MG63 (cell line): ENCODE results near the gene ANK3. TPM values are rescaled to one million over a fixed set of nuclear protein-coding genes. Genes with fewer than 3 reads are reported as not detected.

Experiments
- DNase-seq: peaks from one replicate; pipeline ENCODE4 v3.0.0-alpha.2; 2020
- H3K27me3 ChIP-seq: fragments of 250-450 bp; sonication (Bioruptor Pico); 2 replicates; pipeline ENCODE4 v1.5.1; 2020; ENCODE audit warnings: mild to moderate bottlenecking, moderate library complexity
- H3K36me3 ChIP-seq: fragments of 250-450 bp; sonication (Bioruptor Pico); 2 replicates; pipeline ENCODE4 v1.5.1; 2020; ENCODE audit warnings: mild to moderate bottlenecking, moderate library complexity
- H3K4me3 ChIP-seq: fragments of 250-450 bp; sonication (Bioruptor Pico); 2 replicates; pipeline ENCODE4 v1.5.1; 2020; ENCODE audit warnings: mild to moderate bottlenecking, moderate library complexity
- H3K9me3 ChIP-seq: fragments of 250-450 bp; sonication (Bioruptor Pico); 2 replicates; pipeline ENCODE4 v1.5.1; 2020; ENCODE audit warnings: mild to moderate bottlenecking, moderate library complexity
- total RNA-seq: library from RNA; depleted of rRNA; stranded (reverse); fragments of >200 nt; shearing (Covaris generic); gene quantifications from 2 replicates; pipeline ENCODE4 v1.2.3, GENCODE V29; 2014; ENCODE audit warnings: low replicate concordance; rRNA removed

The ANK3 gene
- 1.7 TPM in 1 of 2 replicates, not detected in the other for total RNA-seq

DNA sequence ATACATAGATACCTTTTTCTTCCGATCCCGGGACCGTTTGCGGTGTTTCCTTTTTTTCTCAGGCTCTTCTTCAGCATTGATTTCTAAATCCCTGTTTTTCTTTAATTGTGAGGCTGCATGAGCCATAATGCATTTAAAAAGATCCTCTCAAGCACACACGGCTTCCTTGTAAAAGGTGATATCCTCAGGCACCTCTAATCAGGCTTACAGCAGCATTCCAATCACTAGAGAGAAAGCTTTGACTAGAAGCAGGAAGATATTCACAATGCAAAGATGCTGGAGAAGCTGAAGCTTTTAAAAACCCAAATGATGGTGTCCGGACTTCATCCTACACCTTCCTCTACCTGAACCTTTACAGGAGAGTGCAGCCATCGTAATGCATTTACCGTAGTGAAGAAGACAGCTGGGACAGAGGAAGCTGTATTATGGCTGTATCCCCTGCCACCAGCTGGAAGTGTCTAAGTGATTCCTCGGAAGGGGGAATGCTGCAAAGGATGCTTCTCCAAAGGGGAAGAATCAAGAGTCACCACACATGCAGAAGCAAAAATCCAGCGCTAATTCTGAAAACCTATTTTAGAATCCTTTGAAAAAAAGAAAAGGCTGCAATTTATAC lies at the start of gene ANK3:
TSS of gene ANK3 (minus strand) at position 463 of the 613 bp plus-strand sequence. CDS start at position 126, 337 bp downstream.
- H3K4me3 ChIP-seq = no peak within 1 kb of the TSS
- DNase-seq = no peak
- no peaks in the 10 kb centered on the region for H3K36me3 ChIP-seq
- H3K9me3 ChIP-seq = no peaks in the 10 kb centered on the region
- no peaks in the 10 kb centered on the region for H3K27me3 ChIP-seq

DNA sequence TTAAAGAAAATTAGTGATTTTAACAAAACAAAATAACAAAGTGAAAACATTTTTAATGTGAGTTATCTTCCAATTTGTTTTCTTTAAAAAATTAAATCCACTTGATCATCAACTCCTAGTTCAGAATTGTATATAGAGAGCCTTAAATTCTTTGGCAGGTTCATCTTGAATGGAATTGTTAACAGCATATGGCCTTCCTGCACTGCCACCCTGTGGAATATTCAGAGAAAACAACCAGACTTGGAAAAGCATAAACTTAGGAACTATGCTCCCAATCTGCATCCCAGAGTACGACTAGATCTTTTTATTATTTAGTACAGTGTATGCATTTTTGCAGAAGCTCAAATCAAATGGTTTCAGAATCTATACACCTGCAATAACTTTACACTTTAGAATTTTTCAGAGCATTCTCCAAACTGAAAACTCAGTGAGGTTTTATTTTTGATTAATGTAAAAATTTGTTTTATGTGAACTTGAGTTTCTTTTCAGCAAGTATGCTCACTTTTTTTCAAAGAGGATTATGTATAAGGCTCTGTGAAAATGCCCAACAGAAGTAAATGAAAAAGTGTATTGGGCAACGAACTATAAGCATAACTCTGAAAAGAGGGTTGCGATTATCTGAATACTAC lies 44.9 kb upstream of the ANK3 start:
- no peak overlapping the region for H3K4me3 ChIP-seq
- no peaks in the 10 kb centered on the region for H3K27me3 ChIP-seq
- DNase-seq = peak; percentile 26
- no peaks in the 10 kb centered on the region for H3K36me3 ChIP-seq
- no peaks in the 10 kb centered on the region for H3K9me3 ChIP-seq

DNA sequence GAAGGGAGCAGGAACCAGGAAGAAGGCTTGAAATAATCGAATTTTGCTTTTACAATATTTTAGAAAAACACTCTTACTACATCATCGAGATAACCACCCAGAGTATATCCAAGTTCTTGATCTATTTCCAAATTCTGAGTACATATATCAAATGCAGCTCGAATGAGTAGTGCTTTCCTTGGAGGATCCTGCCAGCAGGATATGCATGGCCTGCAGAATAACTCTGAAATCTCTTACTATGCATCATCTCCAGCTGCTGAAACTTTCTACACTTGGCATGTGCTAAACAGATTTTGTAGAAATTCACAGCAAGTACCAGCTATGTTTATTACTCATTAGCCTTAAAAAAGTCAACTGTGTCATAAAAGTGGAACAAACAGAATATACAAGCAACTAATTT lies 44.0 kb upstream of the ANK3 start:
- H3K4me3 ChIP-seq = no peak overlapping the region
- peak; percentile 80 for DNase-seq

DNA sequence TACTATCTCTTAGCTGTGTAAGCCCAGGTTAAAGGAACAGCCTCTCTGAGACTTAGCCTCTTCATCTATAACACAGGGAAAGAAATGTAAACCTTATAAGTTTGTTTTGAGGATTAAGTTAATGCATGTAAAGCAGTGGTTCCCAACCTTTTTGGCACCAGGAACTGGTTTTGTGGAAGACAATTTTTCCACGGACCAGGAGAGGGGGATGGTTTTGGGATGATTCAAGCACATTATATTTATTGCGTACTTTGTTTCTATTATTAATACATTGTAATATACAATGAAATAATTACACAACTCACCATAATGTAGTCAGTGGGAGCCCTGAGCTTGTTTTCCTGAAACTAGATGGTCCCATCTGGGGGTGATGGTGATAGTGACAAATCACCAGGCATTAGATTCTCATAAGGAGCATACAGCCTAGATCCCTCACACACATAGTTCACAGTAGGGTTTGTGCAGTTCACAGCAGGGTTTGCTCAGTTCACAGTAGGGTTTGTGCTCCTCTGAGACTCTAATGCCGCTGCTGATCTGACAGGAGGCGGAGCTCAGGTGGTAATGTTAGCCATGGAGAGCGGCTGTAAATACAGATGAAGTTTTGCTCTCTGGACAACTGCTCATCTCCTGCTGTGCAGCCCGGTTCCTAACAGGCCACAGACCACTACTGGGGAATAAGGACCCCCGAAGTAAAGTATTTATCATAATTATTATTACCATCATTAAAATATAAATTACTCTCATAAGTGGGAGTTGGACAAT lies 41.3 kb upstream of the ANK3 start:
- H3K9me3 ChIP-seq = no peaks in the 10 kb centered on the region
- peak; percentile 9 for DNase-seq
- H3K4me3 ChIP-seq = no peak overlapping the region

More for the DNA sequence above, 44.0 kb upstream of the ANK3 start:
- Histone ChIP-seq H3K27me3 (no peaks in the 10 kb centered on the region), H3K36me3 (no peaks in the 10 kb centered on the region), H3K9me3 (no peaks in the 10 kb centered on the region)

DNA sequence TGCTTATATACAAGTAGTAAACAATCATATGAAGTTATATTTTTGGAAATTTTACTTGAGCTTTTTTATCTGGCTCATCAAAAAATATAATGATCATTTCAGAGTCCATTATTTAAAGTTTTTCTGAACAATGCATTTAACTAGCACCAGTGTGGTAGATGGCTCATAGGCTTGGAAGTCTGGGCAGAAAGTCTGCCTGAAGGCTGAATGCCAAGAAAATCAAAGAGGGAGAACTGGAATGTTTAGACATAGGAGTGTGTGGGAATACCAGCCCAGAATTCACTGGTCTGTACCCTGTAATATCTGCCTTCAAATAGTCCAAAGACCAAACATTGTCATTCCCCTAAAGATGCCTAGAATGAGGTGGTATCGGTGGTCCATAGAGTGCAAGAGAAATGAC lies 40.3 kb upstream of the ANK3 start:
- no peaks in the 10 kb centered on the region for H3K9me3 ChIP-seq
- H3K4me3 ChIP-seq = no peak overlapping the region
- H3K27me3 ChIP-seq = no peaks in the 10 kb centered on the region
- H3K36me3 ChIP-seq = no peaks in the 10 kb centered on the region
- DNase-seq = peak; percentile 67

More for the DNA sequence above, 41.3 kb upstream of the ANK3 start:
- Histone ChIP-seq H3K36me3 (no peaks in the 10 kb centered on the region), H3K27me3 (no peaks in the 10 kb centered on the region)

DNA sequence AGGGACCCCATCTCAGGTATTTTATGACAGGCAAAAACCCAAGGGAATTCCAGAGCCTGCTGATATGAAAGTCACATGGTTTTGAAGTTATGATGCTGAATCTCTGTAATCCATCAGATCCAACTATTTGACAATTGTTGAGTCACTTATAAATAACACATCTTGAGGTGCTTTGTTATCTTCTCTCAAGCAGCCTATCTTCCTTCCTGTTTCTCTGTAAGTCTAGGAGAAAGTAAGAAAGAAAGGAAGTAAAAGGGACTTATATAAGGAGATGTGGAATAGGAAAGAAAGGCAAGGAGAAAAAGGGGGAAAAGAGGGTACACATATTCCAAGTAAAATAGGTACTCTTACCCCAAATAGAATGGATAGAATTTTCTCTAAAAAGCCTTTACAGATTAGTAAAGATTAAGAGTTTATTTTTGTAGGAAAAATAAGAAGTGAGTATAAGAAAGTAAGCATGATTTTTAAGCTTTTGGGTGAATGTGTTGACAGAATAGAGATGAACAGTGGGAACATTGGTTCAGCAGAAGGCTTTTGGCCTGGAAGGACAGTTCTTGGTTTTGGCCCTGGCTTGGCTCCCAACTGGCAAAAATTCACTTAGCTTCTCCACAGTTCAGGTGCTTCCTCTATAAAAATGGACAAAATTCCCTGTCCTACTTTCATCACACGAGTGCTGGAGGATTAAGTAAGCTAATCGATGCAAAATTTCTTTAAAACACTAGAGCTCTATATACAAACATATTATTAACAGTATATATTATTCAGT lies 39.6 kb upstream of the ANK3 start:
- no peak for DNase-seq
- H3K9me3 ChIP-seq = no peaks in the 10 kb centered on the region
- H3K27me3 ChIP-seq = no peaks in the 10 kb centered on the region

DNA sequence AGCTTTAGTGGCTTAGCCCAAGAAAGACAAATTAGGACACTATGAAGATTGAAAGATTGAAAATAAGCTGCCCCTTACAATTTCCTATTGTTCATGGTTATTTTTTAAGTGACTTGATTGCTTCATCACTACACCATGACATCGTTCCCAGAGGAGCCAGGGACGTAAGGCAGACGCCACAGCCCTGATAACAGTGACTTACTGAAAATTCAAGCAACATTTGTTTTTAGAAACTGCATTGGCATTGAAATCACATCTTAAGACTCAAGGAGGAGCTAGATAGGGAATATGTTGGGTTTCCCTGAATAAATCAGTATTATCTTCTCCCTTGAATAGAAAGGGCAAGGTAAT lies 38.7 kb upstream of the ANK3 start:
- no peak for DNase-seq
- no peaks in the 10 kb centered on the region for H3K27me3 ChIP-seq
- H3K9me3 ChIP-seq = no peaks in the 10 kb centered on the region
- H3K4me3 ChIP-seq = no peak overlapping the region
- H3K36me3 ChIP-seq = no peaks in the 10 kb centered on the region

More for the DNA sequence above, 39.6 kb upstream of the ANK3 start:
- no peaks in the 10 kb centered on the region for H3K36me3 ChIP-seq
- H3K4me3 ChIP-seq = no peak overlapping the region

DNA sequence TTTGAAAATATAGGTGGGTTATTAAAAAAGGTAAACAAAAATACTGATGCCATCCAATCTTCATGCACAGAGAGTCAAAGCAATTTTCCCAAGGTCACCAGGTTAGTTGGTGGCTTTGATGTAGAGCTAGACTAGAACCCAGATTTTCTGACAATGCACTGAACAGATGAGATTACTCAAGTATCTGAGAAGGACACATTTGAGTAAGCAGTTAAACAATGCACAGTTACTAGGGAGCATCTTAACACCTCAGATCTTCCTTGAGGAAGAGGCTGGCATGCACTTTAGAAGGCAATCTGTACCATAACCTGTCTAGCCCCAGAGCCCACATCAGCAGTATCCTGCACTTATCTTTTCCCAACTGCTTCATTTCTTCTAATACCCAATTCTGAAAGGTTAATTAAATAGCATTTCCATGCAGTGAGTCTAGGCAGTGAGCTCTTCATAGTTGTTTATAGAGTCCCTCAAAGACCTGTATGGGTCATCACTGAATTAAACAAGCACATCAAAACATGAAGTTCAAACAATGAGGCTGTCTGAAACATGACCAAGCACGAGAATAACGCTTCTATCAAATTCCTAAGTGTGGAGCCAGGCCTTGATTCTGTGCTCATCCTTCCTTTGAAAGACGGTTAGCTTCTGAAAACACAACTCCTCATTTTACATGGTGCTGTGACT lies 38.2 kb upstream of the ANK3 start:
- Histone ChIP-seq H3K9me3 (no peaks in the 10 kb centered on the region), H3K27me3 (no peaks in the 10 kb centered on the region), H3K36me3 (no peaks in the 10 kb centered on the region), H3K4me3 (no peak overlapping the region)
- DNase-seq = no peak

DNA sequence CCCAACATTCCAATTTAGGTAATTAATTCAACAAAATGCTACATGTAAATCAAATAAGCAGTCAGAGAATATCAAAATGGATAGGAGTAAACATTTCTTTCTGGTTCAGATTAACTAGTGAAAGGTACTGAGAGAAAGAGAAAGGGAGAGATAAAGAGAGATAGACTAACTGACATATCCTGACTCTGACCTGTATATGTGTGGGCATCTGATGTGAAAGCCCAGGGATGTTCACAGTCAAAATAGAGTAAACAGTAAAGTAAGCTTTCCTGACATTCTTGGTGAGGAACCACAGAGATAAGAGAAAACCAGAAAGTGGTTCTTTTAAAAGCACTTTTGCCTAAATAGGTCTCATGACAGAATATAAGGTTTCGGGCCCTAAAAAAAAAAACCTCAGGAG lies 37.5 kb upstream of the ANK3 start:
- no peak for DNase-seq
- H3K9me3 ChIP-seq = no peaks in the 10 kb centered on the region

DNA sequence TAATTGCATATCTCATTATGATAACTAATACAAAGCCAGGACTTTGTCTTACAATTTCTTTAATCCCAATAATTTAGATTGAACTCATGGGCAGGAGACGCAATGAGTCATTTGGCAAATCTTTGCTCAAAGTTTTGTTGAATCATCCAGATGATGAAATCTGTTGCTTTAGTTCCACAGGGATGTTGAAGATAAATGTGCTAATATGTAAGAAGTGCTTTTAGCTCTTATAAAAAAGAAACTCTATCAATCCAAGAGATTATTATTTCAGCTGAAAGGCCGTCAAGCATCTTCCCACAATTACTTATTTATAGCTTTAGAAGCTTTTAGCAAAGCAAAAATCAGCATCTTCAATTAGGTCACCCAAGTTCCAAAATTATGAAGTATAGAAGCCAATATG lies 36.8 kb upstream of the ANK3 start:
- no peak overlapping the region for H3K4me3 ChIP-seq
- no peaks in the 10 kb centered on the region for H3K36me3 ChIP-seq
- peak; percentile 10 for DNase-seq
- H3K9me3 ChIP-seq = no peaks in the 10 kb centered on the region
- no peaks in the 10 kb centered on the region for H3K27me3 ChIP-seq

More for the DNA sequence above, 37.5 kb upstream of the ANK3 start:
- no peaks in the 10 kb centered on the region for H3K36me3 ChIP-seq
- no peak overlapping the region for H3K4me3 ChIP-seq
- H3K27me3 ChIP-seq = no peaks in the 10 kb centered on the region

DNA sequence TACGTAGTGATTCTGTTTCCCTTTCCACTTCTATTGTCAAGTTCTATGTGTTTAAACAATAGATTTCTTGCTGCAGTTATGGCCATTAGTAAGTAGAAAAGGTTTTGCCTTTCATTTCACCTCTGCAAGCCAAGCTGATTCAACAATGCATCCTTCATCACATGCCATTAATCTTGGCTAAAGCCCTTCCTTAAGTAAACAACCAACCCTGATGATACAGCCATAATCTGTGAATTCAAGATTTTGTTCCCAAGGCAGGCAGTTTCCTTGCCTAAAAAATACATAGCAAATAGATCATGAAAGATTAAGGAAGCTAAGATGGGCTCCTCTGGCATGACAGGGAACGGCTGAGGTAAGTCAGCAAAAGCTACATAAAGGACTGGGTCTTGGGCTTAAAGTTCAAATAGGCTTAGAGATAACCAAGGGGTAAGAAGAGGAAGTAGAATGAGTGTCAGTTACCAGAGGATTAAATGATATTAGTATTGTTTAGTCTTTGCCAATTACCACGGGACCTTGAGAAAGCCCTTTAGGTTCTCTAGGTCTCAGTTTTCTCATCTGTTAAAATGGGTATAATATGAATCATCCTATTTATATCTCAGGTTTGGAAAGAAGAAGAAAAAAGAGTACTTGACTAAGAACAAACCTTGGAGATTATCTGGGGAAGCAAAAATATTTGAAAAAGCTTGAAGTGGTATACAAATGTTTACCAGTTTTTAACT lies 35.9 kb upstream of the ANK3 start:
- no peak overlapping the region for H3K4me3 ChIP-seq
- H3K36me3 ChIP-seq = no peaks in the 10 kb centered on the region
- H3K27me3 ChIP-seq = no peaks in the 10 kb centered on the region
- DNase-seq = peak; percentile 9
- H3K9me3 ChIP-seq = no peaks in the 10 kb centered on the region

DNA sequence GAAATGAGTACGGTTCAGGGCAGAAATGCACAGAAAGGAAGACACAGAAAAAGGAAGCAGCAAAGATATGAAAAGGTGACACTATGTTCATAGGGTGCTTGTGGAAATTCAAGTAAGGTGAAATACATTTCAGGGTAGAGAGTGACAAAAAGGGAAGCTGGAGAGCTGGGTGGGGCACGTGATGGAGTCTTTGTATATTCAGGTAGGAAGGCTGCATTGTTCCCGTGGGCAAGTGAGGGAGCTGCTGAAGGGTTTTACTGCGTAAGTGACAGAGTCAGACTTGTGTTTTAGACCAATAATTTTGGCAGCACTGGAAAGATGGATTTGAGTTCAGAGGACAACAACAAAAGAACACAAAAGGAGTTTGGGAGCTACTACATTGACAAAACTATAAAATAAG lies 35.3 kb upstream of the ANK3 start:
- no peaks in the 10 kb centered on the region for H3K36me3 ChIP-seq
- H3K4me3 ChIP-seq = no peak overlapping the region
- DNase-seq = no peak
- H3K9me3 ChIP-seq = no peaks in the 10 kb centered on the region
- no peaks in the 10 kb centered on the region for H3K27me3 ChIP-seq

DNA sequence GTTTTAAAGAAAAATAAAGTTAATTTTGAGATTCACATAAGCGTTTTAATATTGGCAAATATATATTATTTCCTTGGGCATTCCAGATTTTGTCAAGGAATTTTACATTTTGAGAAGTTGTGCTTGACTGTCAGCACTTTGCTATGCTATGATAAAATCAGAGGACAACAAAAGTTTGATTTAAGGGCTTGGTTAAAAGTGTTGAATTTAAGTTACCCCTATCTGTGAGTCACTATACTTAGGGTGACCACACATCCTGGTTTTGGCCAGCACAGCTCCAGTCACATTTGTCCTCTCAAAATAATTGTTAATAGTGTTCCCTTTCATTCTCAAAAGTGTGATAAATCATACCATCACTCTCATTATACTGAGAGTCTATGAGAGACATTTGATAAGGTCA lies 34.2 kb upstream of the ANK3 start:
- no peaks in the 10 kb centered on the region for H3K36me3 ChIP-seq
- no peaks in the 10 kb centered on the region for H3K9me3 ChIP-seq
- H3K4me3 ChIP-seq = no peak overlapping the region
- no peak for DNase-seq
- no peaks in the 10 kb centered on the region for H3K27me3 ChIP-seq

DNA sequence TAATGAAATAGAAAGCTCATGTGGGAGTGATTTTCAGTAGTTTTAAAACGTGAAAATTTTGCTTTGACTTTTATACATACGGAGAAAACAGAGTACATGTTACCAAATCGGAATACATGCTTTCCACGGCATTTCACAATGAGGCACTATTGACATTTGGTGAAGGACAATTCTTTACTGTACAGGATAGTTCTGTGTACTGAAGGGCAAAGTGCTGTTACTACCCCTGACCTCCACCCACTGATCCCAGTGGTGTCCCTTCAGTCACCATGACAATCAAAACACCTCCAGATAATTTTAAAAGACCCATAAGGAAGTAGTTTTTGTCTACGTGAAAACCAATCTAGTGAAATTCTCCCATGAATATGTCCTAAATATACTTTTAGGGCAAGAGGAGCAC lies 33.1 kb upstream of the ANK3 start:
- no peaks in the 10 kb centered on the region for H3K36me3 ChIP-seq
- H3K27me3 ChIP-seq = no peaks in the 10 kb centered on the region
- no peak for DNase-seq
- H3K9me3 ChIP-seq = no peaks in the 10 kb centered on the region
- no peak overlapping the region for H3K4me3 ChIP-seq

DNA sequence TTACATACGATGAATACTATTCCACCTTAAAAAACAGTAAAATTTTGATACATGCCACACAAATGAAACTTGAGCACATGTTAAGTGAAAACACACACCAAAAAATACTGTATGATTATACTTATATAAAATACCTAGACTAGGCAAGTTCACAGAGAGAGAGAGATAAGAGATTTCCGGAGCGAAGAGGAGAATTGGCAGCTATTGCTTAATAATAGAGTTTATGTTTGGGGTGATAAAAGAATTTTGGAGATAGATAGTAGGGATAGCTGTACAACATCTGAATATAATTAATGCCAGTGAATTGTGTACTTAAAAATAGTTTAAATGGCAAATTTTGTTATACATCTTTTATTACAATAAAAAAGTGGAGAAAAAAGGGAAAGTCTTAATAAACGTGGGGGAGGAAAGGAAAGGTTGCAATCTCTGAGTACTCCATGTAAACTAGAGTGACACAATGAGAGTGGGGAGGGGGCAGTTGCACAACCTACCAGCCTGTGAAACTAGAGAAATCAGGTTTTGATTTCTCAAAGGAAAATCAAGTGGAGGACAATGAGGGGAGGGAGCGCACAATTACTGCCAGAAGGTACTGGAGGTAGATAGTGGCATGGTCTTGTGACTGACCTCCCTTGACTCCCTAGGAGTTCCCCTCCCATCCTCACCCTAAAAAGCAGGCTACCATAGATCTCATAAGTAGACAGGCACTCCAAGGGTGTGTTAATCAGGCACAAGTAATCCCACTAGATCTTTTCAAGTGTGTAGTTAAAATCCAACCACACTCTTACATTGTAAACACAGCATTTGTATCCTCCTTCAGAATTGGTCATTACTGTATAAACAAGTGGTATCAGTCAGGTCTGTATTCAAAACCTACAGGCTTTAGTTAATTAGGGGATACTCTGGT lies 31.6 kb upstream of the ANK3 start:
- no peaks in the 10 kb centered on the region for H3K36me3 ChIP-seq
- H3K4me3 ChIP-seq = no peak overlapping the region
- no peak for DNase-seq
- H3K9me3 ChIP-seq = no peaks in the 10 kb centered on the region
- no peaks in the 10 kb centered on the region for H3K27me3 ChIP-seq
